GM19324 (cell line): ENCODE data around the gene DIP2C.
"Not testable (repeated sequence)": the region's sequence is repeated elsewhere in the genome, so short reads cannot be mapped to it uniquely, and the experiment has no call there.

ENCODE experiments used
- ATAC-seq: cut with Tn5 transposase; IDR thresholded peaks from one replicate; pipeline ENCODE4 v1.9.1; 2021; ENCODE audit warnings: mild to moderate bottlenecking, moderate library complexity; ENCODE audit not compliant: unreplicated experiment, low FRiP score

The DIP2C gene

GRCh38 chr10:442209-442608 lies 247.3 kb downstream of the DIP2C start:
- ATAC-seq = no peak

GRCh38 chr10:441659-442058 lies 247.8 kb downstream of the DIP2C start:
- ATAC-seq = no peak

GRCh38 chr10:440127-440526 lies 249.3 kb downstream of the DIP2C start:
- ATAC-seq = no peak

- ATAC-seq = no peak
These were observed 251.6 kb downstream of the DIP2C start for GRCh38 chr10:437698-438490.

GRCh38 chr10:436911-437665 lies 252.4 kb downstream of the DIP2C start:
- ATAC-seq = no peak

GRCh38 chr10:436013-436697 lies 253.3 kb downstream of the DIP2C start:
- ATAC-seq = no peak

GRCh38 chr10:435397-435796 lies 254.1 kb downstream of the DIP2C start:
- no peak for ATAC-seq

- no peak for ATAC-seq
These were observed 259.8 kb downstream of the DIP2C start for GRCh38 chr10:429696-430095.

GRCh38 chr10:427761-428519 lies 261.5 kb downstream of the DIP2C start:
- no peak for ATAC-seq

- not testable (repeated sequence) for ATAC-seq
These were observed 264.1 kb downstream of the DIP2C start for GRCh38 chr10:425365-425764.

- not testable (repeated sequence) for ATAC-seq
These were observed 264.7 kb downstream of the DIP2C start for GRCh38 chr10:424724-425123.

GRCh38 chr10:423178-423577 lies 266.3 kb downstream of the DIP2C start:
- ATAC-seq = no peak

GRCh38 chr10:422675-423074 lies 266.8 kb downstream of the DIP2C start:
- ATAC-seq = no peak

- no peak for ATAC-seq
These were observed 267.2 kb downstream of the DIP2C start for GRCh38 chr10:422241-422640.

- ATAC-seq = no peak
These were observed 268.3 kb downstream of the DIP2C start for GRCh38 chr10:421170-421569.

- ATAC-seq = no peak
These were observed 269.0 kb downstream of the DIP2C start for GRCh38 chr10:420154-421121.

GRCh38 chr10:418894-419293 lies 270.6 kb downstream of the DIP2C start:
- no peak for ATAC-seq

- ATAC-seq = no peak
These were observed 271.2 kb downstream of the DIP2C start for GRCh38 chr10:418226-418625.

- ATAC-seq = no peak
These were observed 273.4 kb downstream of the DIP2C start for GRCh38 chr10:416091-416515.
